Body of pancreas (tissue), 4 donors: ENCODE data around the gene STIM1.
"Not testable (repeated sequence)": the region's sequence is repeated elsewhere in the genome, so short reads cannot be mapped to it uniquely, and the experiment has no call there.

Source experiments
- POLR2A ChIP-seq, 3 donors: fragments of 450-650 bp; IDR thresholded peaks; one replicate each; pipeline ENCODE4 v1.6.1; 2016; ENCODE audit warnings: antibody characterized with exemption in 3 of 3, mild to moderate bottlenecking in 2 of 3
- TF ChIP-seq, protein P1 (sequence below), 7 experiments: fragments of 450-650 bp in 4 of 7; fragments of 200-600 bp in 3 of 7; sonication (generic) in 3 of 7; IDR thresholded peaks; one replicate each; pipeline ENCODE4 v1.5.1; 2016 to 2019; ENCODE audit warnings: antibody characterized with exemption in 7 of 7

DNA sequence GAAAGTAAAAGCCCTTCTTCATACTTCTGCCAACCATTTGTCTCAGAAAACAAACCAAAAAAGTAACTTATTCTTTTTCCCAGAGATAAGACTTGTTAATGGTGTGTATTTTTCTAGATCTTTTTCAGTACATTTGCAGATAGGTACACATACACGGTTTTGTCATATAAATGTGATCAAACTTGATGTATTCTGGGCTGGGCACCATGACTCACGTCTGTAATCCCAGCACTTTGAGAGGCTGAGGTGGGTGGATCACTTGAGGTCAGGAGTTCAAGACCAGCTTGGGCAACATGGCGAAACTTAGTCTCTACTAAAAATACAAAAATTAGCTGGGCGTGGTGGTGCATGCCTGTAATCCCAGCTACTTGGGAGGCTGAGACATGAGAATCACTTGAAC is 274.8 kb downstream of the STIM1 start:
- TF ChIP-seq POLR2A (IDR thresholded peaks at IDR 0.05), result not testable (repeated sequence)
- TF ChIP-seq, protein P1, sequence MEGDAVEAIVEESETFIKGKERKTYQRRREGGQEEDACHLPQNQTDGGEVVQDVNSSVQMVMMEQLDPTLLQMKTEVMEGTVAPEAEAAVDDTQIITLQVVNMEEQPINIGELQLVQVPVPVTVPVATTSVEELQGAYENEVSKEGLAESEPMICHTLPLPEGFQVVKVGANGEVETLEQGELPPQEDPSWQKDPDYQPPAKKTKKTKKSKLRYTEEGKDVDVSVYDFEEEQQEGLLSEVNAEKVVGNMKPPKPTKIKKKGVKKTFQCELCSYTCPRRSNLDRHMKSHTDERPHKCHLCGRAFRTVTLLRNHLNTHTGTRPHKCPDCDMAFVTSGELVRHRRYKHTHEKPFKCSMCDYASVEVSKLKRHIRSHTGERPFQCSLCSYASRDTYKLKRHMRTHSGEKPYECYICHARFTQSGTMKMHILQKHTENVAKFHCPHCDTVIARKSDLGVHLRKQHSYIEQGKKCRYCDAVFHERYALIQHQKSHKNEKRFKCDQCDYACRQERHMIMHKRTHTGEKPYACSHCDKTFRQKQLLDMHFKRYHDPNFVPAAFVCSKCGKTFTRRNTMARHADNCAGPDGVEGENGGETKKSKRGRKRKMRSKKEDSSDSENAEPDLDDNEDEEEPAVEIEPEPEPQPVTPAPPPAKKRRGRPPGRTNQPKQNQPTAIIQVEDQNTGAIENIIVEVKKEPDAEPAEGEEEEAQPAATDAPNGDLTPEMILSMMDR (IDR thresholded peaks at IDR 0.05), result not testable (repeated sequence)
